PC-9 (cell line): Measurements from ENCODE around the gene SLC25A42. TPM values are rescaled to one million over a fixed set of nuclear protein-coding genes. Genes with fewer than 3 reads are reported as not detected.

Experiments used
- BruUV-seq: library from RNA; stranded (reverse); fragments of 400-500 nt; replicated peaks from 2 replicates; lab custom pipeline; 2021; lab: Mats Ljungman, UMichigan
- CTCF ChIA-PET: fragments of 300-600 bp; sonication (Branson Sonifier 250); formaldehyde crosslinking; loops from one replicate; lab custom pipeline; 2022; ENCODE audit warnings: antibody characterized with exemption; lab: Charles Lee
- POLR2A ChIA-PET: fragments of 300-600 bp; sonication (Branson Sonifier 250); formaldehyde crosslinking; loops from one replicate; lab custom pipeline; 2022; ENCODE audit warnings: antibody characterized with exemption; ENCODE audit not compliant: unreplicated experiment; lab: Charles Lee
- DNase-seq, 2 experiments: peaks; one replicate each; pipeline versions ENCODE4 v3.0.0 to v3.0.0-alpha.2; 2015 to 2022; ENCODE audit warnings: mixed read lengths in 1 of 2
- H2AFZ ChIP-seq: fragments of 200-600 bp; sonication (generic); 2 replicates; pipeline ENCODE4 v1.8.1; 2017; ENCODE audit warnings: antibody characterized with exemption
- H3F3A ChIP-seq: fragments of 200-600 bp; sonication (generic); 2 replicates; pipeline ENCODE4 v1.8.1; 2017; ENCODE audit warnings: antibody characterized with exemption, mild to moderate bottlenecking, low read depth; ENCODE audit not compliant: insufficient read depth
- H3K27ac ChIP-seq: fragments of 200-600 bp; sonication (generic); 2 replicates; pipeline ENCODE4 v1.6.1; 2016; ENCODE audit warnings: mixed run types
- H3K27me3 ChIP-seq: fragments of 200-600 bp; sonication (generic); 2 replicates; pipeline ENCODE4 v1.6.1; 2016; ENCODE audit warnings: low read depth, mixed run types; ENCODE audit not compliant: insufficient read depth
- H3K36me3 ChIP-seq: fragments of 200-600 bp; sonication (generic); 2 replicates; pipeline ENCODE4 v1.6.1; 2016; ENCODE audit warnings: low read depth, mixed run types
- H3K4me1 ChIP-seq: fragments of 200-600 bp; sonication (generic); replicated peaks from 2 replicates; pipeline ENCODE4 v1.6.1; 2016; ENCODE audit warnings: mixed run types; ENCODE audit not compliant: insufficient read depth
- H3K4me2 ChIP-seq: fragments of 200-600 bp; sonication (generic); 2 replicates; pipeline ENCODE4 v1.6.1; 2017; ENCODE audit warnings: mixed run types
- H3K4me3 ChIP-seq: fragments of 200-600 bp; sonication (generic); 2 replicates; pipeline ENCODE4 v1.6.1; 2016; ENCODE audit warnings: mixed run types
- H3K79me2 ChIP-seq: fragments of 200-600 bp; sonication (generic); 2 replicates; pipeline ENCODE4 v1.6.1; 2017; ENCODE audit warnings: low read depth, mixed run types
- H3K9me2 ChIP-seq: fragments of 200-600 bp; sonication (generic); 2 replicates; pipeline ENCODE4 v1.8.1; 2017; ENCODE audit warnings: mild to moderate bottlenecking; ENCODE audit not compliant: insufficient read depth
- H3K9me3 ChIP-seq: fragments of 200-600 bp; sonication (generic); 2 replicates; pipeline ENCODE4 v1.8.1; 2016; ENCODE audit warnings: low read depth; ENCODE audit not compliant: insufficient read depth
- H4K20me1 ChIP-seq: fragments of 200-600 bp; sonication (generic); 2 replicates; pipeline ENCODE4 v1.8.1; 2017; ENCODE audit not compliant: insufficient read depth
- EZH2 ChIP-seq: fragments of 200-600 bp; sonication (generic); IDR thresholded peaks from 2 replicates; pipeline ENCODE4 v1.8.0; 2017; ENCODE audit warnings: antibody characterized with exemption, low read depth
- intact Hi-C: fragments of 100-400 bp; cut with micrococcal nuclease; formaldehyde crosslinking; loops from one replicate; pipeline ENCODE4 v1.10.0; 2022; ENCODE audit not compliant: unreplicated experiment
- total RNA-seq: library from RNA; stranded (reverse); gene quantifications from 2 replicates; pipeline ENCODE4 v1.2.3, GENCODE V29; 2021
- TF ChIP-seq, protein P1 (sequence below): fragments of 200-600 bp; sonication (generic); conservative IDR thresholded peaks from 2 replicates; pipeline ENCODE4 v1.6.1; 2017; ENCODE audit warnings: mixed run types, antibody characterized with exemption, mild to moderate bottlenecking, moderate library complexity

SLC25A42 gene
- total RNA-seq, 1 experiment from 2014 or later: 6.9 TPM

DNA sequence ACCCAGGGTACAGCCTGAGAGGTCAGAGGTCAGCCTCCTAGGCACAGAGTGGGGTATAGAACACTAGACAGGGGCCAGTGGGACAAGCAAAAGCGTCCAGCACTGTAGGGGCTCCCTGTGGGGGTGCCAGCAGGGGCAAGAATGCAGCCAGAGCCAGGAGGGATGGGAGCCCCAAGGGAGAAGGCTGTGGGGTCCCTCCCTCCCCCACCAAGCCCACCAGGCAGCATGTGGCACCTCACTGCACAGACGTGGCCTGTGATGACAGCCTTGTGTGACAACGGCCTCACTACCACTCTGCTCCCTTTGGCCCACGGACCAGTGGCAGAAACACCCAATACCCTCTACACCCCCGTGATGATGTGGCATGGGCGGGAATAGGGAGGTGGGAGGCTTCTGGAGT, 20.3 kb upstream of the SLC25A42 start:
- TF ChIP-seq EZH2: no peak
- TF ChIP-seq, protein P1, sequence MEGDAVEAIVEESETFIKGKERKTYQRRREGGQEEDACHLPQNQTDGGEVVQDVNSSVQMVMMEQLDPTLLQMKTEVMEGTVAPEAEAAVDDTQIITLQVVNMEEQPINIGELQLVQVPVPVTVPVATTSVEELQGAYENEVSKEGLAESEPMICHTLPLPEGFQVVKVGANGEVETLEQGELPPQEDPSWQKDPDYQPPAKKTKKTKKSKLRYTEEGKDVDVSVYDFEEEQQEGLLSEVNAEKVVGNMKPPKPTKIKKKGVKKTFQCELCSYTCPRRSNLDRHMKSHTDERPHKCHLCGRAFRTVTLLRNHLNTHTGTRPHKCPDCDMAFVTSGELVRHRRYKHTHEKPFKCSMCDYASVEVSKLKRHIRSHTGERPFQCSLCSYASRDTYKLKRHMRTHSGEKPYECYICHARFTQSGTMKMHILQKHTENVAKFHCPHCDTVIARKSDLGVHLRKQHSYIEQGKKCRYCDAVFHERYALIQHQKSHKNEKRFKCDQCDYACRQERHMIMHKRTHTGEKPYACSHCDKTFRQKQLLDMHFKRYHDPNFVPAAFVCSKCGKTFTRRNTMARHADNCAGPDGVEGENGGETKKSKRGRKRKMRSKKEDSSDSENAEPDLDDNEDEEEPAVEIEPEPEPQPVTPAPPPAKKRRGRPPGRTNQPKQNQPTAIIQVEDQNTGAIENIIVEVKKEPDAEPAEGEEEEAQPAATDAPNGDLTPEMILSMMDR: no peak
- intact Hi-C loops: no loop called here
- no peaks in the 10 kb centered on the region for H3K27me3 ChIP-seq
- H4K20me1 ChIP-seq: 0 out of 2 replicates have a peak, but pooled peaks cover 10% of the 10 kb centered on the region
- H3K27ac ChIP-seq: peak overlapping the region; percentile 68
- POLR2A ChIA-PET: no interaction called here
- H3K4me3 ChIP-seq: no peak overlapping the region
- CTCF ChIA-PET: no interaction called here
- no peaks in the 10 kb centered on the region for H3K9me3 ChIP-seq
- 0 out of 2 replicates have a peak, but pooled peaks cover 6% of the 10 kb centered on the region for H3K36me3 ChIP-seq
- peak overlapping the region; percentile 41 for H3K4me2 ChIP-seq
- peaks cover 5% of the 10 kb centered on the region; the same call in 1 of the 2 replicates for H3F3A ChIP-seq
- no TSS peak for BruUV-seq
- peaks cover 29% of the 10 kb centered on the region for H3K4me1 ChIP-seq
- H2AFZ ChIP-seq: no peak overlapping the region
- no peaks in the 10 kb centered on the region for H3K9me2 ChIP-seq
- DNase-seq: no peak
- H3K79me2 ChIP-seq: peaks cover 21% of the 10 kb centered on the region

DNA sequence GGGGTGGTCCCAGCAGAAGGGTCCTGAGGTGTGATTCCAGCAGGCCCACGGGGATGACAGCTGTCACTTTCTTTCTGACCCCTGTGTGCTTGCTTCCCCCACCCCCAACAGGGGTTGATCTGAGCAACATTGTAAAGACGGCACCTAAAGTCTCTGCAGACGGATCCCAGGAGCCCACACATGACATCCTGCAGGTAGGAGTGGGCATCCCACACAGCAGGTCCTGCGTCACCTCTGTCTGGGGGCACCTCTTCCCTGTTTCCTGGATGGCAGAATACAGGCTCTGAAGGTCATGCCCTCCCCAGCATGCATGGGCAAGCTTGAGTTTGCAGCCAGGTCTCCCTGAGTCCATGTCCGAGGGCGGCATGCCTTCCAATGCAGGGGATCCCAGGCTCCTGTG, 19.9 kb upstream of the SLC25A42 start:
- H4K20me1 ChIP-seq: 0 out of 2 replicates have a peak, but pooled peaks cover 10% of the 10 kb centered on the region
- H3K4me2 ChIP-seq: no peak overlapping the region
- no peak for TF ChIP-seq EZH2
- TF ChIP-seq, protein P1: no peak
- H3F3A ChIP-seq: peaks cover 5% of the 10 kb centered on the region; the same call in 1 of the 2 replicates
- H3K4me1 ChIP-seq: peaks cover 29% of the 10 kb centered on the region
- no peaks in the 10 kb centered on the region for H3K9me3 ChIP-seq
- no peaks in the 10 kb centered on the region for H3K9me2 ChIP-seq
- H3K27me3 ChIP-seq: no peaks in the 10 kb centered on the region
- no peak overlapping the region for H2AFZ ChIP-seq
- BruUV-seq: no TSS peak
- H3K79me2 ChIP-seq: peaks cover 21% of the 10 kb centered on the region
- no peak overlapping the region for H3K27ac ChIP-seq
- H3K4me3 ChIP-seq: no peak overlapping the region
- DNase-seq: no peak
- ChIA-PET POLR2A (no interaction called here), CTCF (no interaction called here)
- intact Hi-C loops: no loop called here
- 0 out of 2 replicates have a peak, but pooled peaks cover 6% of the 10 kb centered on the region for H3K36me3 ChIP-seq

DNA sequence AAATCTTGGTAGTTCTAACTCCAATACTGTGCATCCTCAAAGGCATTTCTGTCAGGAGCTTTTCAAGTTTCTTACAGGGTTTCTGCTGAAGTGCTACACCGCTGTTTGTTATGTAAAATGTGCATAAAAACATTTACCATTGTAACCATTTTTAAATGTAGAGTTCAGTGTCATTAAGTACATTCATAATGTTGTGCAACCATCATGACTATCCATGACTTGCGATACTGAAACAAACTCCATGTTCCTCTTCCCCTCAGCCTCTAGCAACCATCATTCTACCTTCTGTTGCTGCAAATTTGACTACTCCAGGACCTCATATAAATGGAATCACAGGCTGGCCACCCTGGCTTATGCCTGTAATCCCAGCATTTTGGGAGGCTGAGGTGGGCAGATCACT, 14.4 kb upstream of the SLC25A42 start:
- Histone ChIP-seq H3K36me3 (no peaks in the 10 kb centered on the region), H2AFZ (no peak overlapping the region), H3K27me3 (no peaks in the 10 kb centered on the region), H3K4me3 (no peak overlapping the region), H3K9me3 (no peaks in the 10 kb centered on the region), H3K9me2 (no peaks in the 10 kb centered on the region), H3K27ac (no peak overlapping the region), H3K4me2 (no peak overlapping the region), H3K4me1 (no peaks in the 10 kb centered on the region), H3K79me2 (no peaks in the 10 kb centered on the region), H3F3A (peaks cover 7% of the 10 kb centered on the region; the same call in 1 of the 2 replicates), H4K20me1 (peaks cover 8% of the 10 kb centered on the region)
- TF ChIP-seq, protein P1: no peak
- no peak for TF ChIP-seq EZH2
- intact Hi-C loops: no loop called here
- DNase-seq: no peak
- POLR2A ChIA-PET: no interaction called here
- CTCF ChIA-PET: no interaction called here
- no TSS peak for BruUV-seq
